ENCODE results near the gene CNNM1. TPM values are rescaled to one million over a fixed set of nuclear protein-coding genes. Genes with fewer than 3 reads are reported as not detected.

Gene CNNM1
- total RNA-seq, 1 donor from 2014 or later = 0.20 TPM

DNA sequence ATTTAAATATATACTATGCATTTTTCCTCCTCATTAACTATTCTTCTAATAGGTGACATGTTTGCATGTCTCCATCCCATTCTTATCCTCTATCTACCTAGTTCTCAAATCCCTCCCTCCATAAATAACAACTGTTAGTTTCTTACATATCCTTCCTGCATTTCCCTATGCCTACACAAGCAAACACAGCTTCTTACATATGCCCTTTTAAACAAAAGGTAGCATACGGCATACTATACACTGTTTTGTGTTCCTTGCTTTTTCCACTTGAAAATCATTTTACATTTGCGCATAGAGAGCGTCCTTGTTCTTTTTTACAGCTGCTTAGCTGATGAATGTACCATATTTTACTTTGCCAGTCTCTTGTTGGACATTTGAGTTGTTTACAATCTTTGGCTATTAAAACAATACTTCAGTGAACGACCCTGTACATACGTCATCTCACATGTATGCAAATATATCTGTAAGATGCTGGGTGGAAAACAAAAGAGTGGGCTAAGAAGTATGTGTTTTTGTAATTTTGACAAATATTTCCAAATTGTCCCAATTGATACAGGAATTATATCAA is 93.5 kb downstream of the CNNM1 start:
- TF ChIP-seq, protein P1, sequence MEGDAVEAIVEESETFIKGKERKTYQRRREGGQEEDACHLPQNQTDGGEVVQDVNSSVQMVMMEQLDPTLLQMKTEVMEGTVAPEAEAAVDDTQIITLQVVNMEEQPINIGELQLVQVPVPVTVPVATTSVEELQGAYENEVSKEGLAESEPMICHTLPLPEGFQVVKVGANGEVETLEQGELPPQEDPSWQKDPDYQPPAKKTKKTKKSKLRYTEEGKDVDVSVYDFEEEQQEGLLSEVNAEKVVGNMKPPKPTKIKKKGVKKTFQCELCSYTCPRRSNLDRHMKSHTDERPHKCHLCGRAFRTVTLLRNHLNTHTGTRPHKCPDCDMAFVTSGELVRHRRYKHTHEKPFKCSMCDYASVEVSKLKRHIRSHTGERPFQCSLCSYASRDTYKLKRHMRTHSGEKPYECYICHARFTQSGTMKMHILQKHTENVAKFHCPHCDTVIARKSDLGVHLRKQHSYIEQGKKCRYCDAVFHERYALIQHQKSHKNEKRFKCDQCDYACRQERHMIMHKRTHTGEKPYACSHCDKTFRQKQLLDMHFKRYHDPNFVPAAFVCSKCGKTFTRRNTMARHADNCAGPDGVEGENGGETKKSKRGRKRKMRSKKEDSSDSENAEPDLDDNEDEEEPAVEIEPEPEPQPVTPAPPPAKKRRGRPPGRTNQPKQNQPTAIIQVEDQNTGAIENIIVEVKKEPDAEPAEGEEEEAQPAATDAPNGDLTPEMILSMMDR (IDR thresholded peaks at IDR 0.05) = no peak
- Mint-ChIP-seq H3K36me3 (ENCODE audit: low read depth) (peaks cover 30% of the 10 kb centered on the region), H3K4me1 (ENCODE audit: low read depth) (no peaks in the 10 kb centered on the region), H3K9me3 (ENCODE audit: low read depth) (peaks cover 3% of the 10 kb centered on the region), H3K4me3 (ENCODE audit: unreplicated experiment) (no peak overlapping the region), H3K27ac (ENCODE audit: unreplicated experiment) (no peak overlapping the region), H3K27me3 (ENCODE audit: low read depth) (no peaks in the 10 kb centered on the region)
- no peak for DNase-seq (ENCODE audit: low spot score)

DNA sequence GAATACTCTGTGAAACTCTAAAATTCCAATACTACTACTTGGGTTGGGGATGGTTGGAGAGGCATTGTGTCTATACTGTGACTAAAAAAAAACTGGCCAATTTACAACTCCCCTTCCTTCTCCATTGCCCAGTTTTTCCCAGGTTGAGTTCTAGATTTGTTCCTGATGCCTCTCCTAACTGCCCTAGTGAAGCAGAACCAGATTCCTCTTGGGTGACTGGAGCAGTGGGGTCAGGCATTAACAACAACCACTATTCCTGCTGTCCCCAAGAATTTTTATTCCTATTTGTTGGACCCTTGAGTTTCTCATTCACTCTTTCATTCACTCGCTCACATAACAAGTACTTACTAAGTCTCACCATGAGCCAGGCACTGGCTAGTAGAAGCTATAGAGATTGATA is 95.5 kb downstream of the CNNM1 start:
- DNase-seq (ENCODE audit: low spot score) = no peak
- Mint-ChIP-seq H3K36me3 (ENCODE audit: low read depth) (peaks cover 17% of the 10 kb centered on the region), H3K9me3 (ENCODE audit: low read depth) (no peaks in the 10 kb centered on the region), H3K4me1 (ENCODE audit: low read depth) (peaks cover 12% of the 10 kb centered on the region), H3K4me3 (ENCODE audit: unreplicated experiment) (no peak overlapping the region), H3K27ac (ENCODE audit: unreplicated experiment) (no peak overlapping the region), H3K27me3 (ENCODE audit: low read depth) (no peaks in the 10 kb centered on the region)
- TF ChIP-seq, protein P1 (IDR thresholded peaks at IDR 0.05) = no peak

DNA sequence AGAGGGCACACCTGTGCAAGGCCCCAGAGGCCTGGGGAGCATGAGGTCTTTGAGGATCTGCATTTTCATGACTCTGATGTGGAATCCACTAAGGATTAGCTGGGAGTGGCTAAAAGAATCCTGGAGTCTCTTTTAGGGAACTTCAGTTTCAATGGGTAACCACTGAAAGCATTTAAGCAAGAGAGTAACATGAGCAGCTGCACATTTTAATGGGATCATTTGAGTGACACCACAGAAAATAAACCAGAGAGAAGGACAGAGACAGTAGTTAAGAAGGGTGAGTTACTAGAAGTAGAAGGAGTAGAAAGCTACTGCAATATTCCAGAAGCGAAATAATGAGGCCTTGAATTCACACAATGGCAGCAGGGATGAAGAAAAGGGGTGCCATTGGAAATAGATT is 96.0 kb downstream of the CNNM1 start:
- Mint-ChIP-seq H3K4me1 (ENCODE audit: low read depth) (peaks cover 17% of the 10 kb centered on the region), H3K36me3 (ENCODE audit: low read depth) (peaks cover 13% of the 10 kb centered on the region), H3K4me3 (ENCODE audit: unreplicated experiment) (no peak overlapping the region), H3K9me3 (ENCODE audit: low read depth) (no peaks in the 10 kb centered on the region), H3K27me3 (ENCODE audit: low read depth) (no peaks in the 10 kb centered on the region), H3K27ac (ENCODE audit: unreplicated experiment) (peak overlapping the region; percentile 18)
- DNase-seq (ENCODE audit: low spot score) = no peak
- TF ChIP-seq, protein P1 (IDR thresholded peaks at IDR 0.05) = no peak

DNA sequence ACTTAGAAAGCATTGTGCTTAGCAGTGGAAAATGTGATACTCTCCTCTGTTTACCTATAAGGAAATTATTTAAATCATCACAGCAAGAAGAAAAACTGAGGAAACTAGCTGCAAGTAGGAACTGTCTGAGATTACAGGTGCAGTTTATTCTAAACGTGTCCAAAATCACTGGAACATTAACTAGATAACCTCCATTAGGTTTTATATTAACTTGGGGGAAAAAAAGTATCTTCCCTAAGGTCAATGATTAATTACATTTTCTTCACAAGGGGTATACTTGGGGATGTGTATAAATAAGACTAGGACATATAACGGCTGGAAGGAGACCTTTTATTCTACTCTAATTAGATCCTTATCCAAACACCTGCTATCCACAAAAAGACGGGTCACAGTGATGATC is 97.5 kb downstream of the CNNM1 start:
- TF ChIP-seq, protein P1 (IDR thresholded peaks at IDR 0.05) = no peak
- no peak overlapping the region for H3K4me3 Mint-ChIP-seq (ENCODE audit: unreplicated experiment)
- H3K27me3 Mint-ChIP-seq (ENCODE audit: low read depth) = no peaks in the 10 kb centered on the region
- no peaks in the 10 kb centered on the region for H3K9me3 Mint-ChIP-seq (ENCODE audit: low read depth)
- H3K4me1 Mint-ChIP-seq (ENCODE audit: low read depth) = peaks cover 22% of the 10 kb centered on the region
- H3K36me3 Mint-ChIP-seq (ENCODE audit: low read depth) = peaks cover 12% of the 10 kb centered on the region
- no peak overlapping the region for H3K27ac Mint-ChIP-seq (ENCODE audit: unreplicated experiment)
- no peak for DNase-seq (ENCODE audit: low spot score)

DNA sequence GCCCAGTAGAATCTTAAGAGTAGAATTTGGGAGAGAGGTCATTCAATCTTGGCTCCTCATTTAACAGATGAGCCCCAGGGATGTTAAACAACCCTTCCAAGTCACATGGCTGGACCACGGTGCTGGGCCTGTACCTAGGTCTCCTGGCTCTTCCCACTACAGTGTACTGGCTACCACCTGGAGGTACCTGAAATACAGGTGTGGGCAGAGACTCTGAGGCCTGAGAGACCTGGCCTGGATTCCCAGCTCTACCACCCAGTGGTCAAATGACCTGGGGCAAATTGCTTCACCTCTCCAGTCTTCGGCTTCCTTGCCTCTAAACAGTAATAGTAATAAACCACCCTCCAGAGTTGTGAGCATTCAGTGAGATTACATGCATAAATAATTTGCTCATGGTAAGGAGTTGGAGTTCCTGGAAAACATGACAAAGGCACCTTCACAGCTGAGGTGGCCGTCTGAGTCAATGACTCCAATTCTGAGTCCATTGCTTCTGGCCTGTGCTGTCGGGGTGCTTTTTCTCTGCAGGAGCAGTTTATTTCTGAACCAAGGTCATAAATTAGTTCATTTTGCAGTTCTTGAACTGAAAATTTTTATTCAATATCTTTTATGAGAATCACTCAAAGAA is 98.5 kb downstream of the CNNM1 start:
- no peaks in the 10 kb centered on the region for H3K27me3 Mint-ChIP-seq (ENCODE audit: low read depth)
- H3K27ac Mint-ChIP-seq (ENCODE audit: unreplicated experiment) = no peak overlapping the region
- no peak overlapping the region for H3K4me3 Mint-ChIP-seq (ENCODE audit: unreplicated experiment)
- peaks cover 10% of the 10 kb centered on the region for H3K36me3 Mint-ChIP-seq (ENCODE audit: low read depth)
- TF ChIP-seq, protein P1 (IDR thresholded peaks at IDR 0.05) = no peak
- no peaks in the 10 kb centered on the region for H3K9me3 Mint-ChIP-seq (ENCODE audit: low read depth)
- no peak for DNase-seq (ENCODE audit: low spot score)
- H3K4me1 Mint-ChIP-seq (ENCODE audit: low read depth) = peaks cover 29% of the 10 kb centered on the region

All from chondrocyte (in vitro differentiated cells).